Keratinocyte (primary cell): ENCODE data around the gene KRTAP3-3. TPM values are rescaled to one million over a fixed set of nuclear protein-coding genes. Genes with fewer than 3 reads are reported as not detected.

Experiments used
- DNase-seq: peaks from one replicate; pipeline ENCODE4 v3.0.0-alpha.2; 2011; ENCODE audit warnings: low read depth, missing footprints, low spot score
- FAIRE-seq: peaks from 2 replicates; lab custom pipeline; 2011; peaks lifted over from hg19 to GRCh38; lab: Jason Lieb, UNC
- H2AFZ ChIP-seq: 2 replicates; pipeline ENCODE4 v1.6.0; 2012; ENCODE audit warnings: low read length, control low read depth, inconsistent platforms; ENCODE audit not compliant: control insufficient read depth
- H3K27ac ChIP-seq: 2 replicates; pipeline ENCODE4 v1.5.1; 2011; ENCODE audit warnings: low read length; ENCODE audit not compliant: control insufficient read depth, insufficient read depth
- H3K27me3 ChIP-seq: 3 replicates; pipeline ENCODE4 v1.6.0; 2011; ENCODE audit warnings: low read length; ENCODE audit not compliant: control insufficient read depth, insufficient read depth; ENCODE audit errors: extremely low read depth
- H3K36me3 ChIP-seq, 2 experiments: 2 replicates in 1 of 2; 3 replicates in 1 of 2; pipeline ENCODE4 v1.5.1; 2011; ENCODE audit warnings: low read length in 2 of 2, mild to moderate bottlenecking in 1 of 2; ENCODE audit not compliant: control insufficient read depth in 2 of 2, insufficient read depth in 2 of 2; ENCODE audit errors: extremely low read depth in 1 of 2
- H3K4me1 ChIP-seq: 3 replicates; pipeline ENCODE4 v1.5.1; 2011; ENCODE audit warnings: low read length; ENCODE audit not compliant: control insufficient read depth, insufficient read depth; ENCODE audit errors: extremely low read depth
- H3K4me2 ChIP-seq: 3 replicates; pipeline ENCODE4 v1.6.0; 2011; ENCODE audit warnings: low read depth, low read length; ENCODE audit not compliant: control insufficient read depth, insufficient read depth; ENCODE audit errors: extremely low read depth
- H3K4me3 ChIP-seq, 3 experiments: fragments of 200-600 bp in 1 of 3; sonication (generic) in 1 of 3; 2 replicates in 2 of 3; 3 replicates in 1 of 3; pipeline ENCODE4 v1.5.1; 2011 to 2016; ENCODE audit warnings: low read length in 3 of 3, mild to moderate bottlenecking in 3 of 3, control low read depth in 2 of 3, inconsistent platforms in 1 of 3, low read depth in 1 of 3, mixed read lengths in 1 of 3, mixed run types in 1 of 3, moderate library complexity in 1 of 3; ENCODE audit not compliant: control insufficient read depth in 2 of 3, insufficient read depth in 2 of 3; ENCODE audit errors: extremely low read depth in 1 of 3
- H3K79me2 ChIP-seq: 2 replicates; pipeline ENCODE4 v1.6.0; 2012; ENCODE audit warnings: low read length; ENCODE audit not compliant: control insufficient read depth, insufficient read depth
- H3K9ac ChIP-seq: 3 replicates; pipeline ENCODE4 v1.6.0; 2011; ENCODE audit warnings: low read length; ENCODE audit not compliant: control insufficient read depth, insufficient read depth; ENCODE audit errors: extremely low read depth
- H3K9me1 ChIP-seq: 3 replicates; pipeline ENCODE4 v1.6.0; 2011; ENCODE audit warnings: low read length; ENCODE audit not compliant: control insufficient read depth, insufficient read depth; ENCODE audit errors: extremely low read depth
- H3K9me3 ChIP-seq: 2 replicates; pipeline ENCODE4 v1.5.1; 2012; ENCODE audit warnings: low read depth, low read length; ENCODE audit not compliant: control insufficient read depth
- H4K20me1 ChIP-seq: 3 replicates; pipeline ENCODE4 v1.6.0; 2011; ENCODE audit warnings: low read length; ENCODE audit not compliant: control insufficient read depth, insufficient read depth; ENCODE audit errors: extremely low read depth
- CTCF ChIP-seq, 3 experiments: IDR thresholded peaks in 1 of 3; conservative IDR thresholded peaks in 1 of 3; optimal IDR thresholded peaks in 1 of 3; 2 replicates in 2 of 3; 3 replicates in 1 of 3; pipeline versions ENCODE3 to v1.5.1; 2011; ENCODE audit warnings: low read length in 3 of 3, mild to moderate bottlenecking in 3 of 3, moderate library complexity in 2 of 3, control low read depth in 1 of 3, inconsistent platforms in 1 of 3; ENCODE audit not compliant: insufficient read depth in 2 of 3; ENCODE audit errors: extremely low read depth in 1 of 3
- EZH2 ChIP-seq: IDR thresholded peaks from one replicate; pipeline ENCODE4 v1.6.1; 2012; ENCODE audit warnings: inconsistent platforms, mild to moderate bottlenecking, low read length, moderate library complexity
- dilution Hi-C: fragments of 300-500 bp; cut with MboI; formaldehyde crosslinking; loops from one replicate; pipeline ENCODE4 v1.7.0; 2020; ENCODE audit warnings: low sequenced_read_pairs; ENCODE audit not compliant: extremely low pct_ligation_motif_present
- polyA plus RNA-seq, 5 experiments: library from polyadenylated mRNA; depleted of rRNA in 3 of 5; stranded (reverse) in 3 of 5; stranded (forward) in 1 of 5; unstranded in 1 of 5; fragments of >200 nt; gene quantifications; 1 replicate in 1 of 5; 2 replicates in 3 of 5; 3 replicates in 1 of 5; pipeline versions ENCODE4 v1.2.1 to v1.2.3, GENCODE V29; 2011 to 2012; ENCODE audit warnings: missing spikeins in 2 of 5, low read depth in 1 of 5, low replicate concordance in 1 of 5

The KRTAP3-3 gene
- polyA plus RNA-seq, 1 donor (not counting 4 experiments of a cell fraction or from before 2014, with no cell fraction given) = not detected

- H2AFZ ChIP-seq = no peak overlapping the region
- H3K9ac ChIP-seq = no peak overlapping the region
- H3K79me2 ChIP-seq = no peaks in the 10 kb centered on the region
- no peaks in the 10 kb centered on the region for H4K20me1 ChIP-seq
- dilution Hi-C loops = no loop called here
- no peak overlapping the region for H3K4me3 ChIP-seq
- no peaks in the 10 kb centered on the region for H3K36me3 ChIP-seq
- no peak for TF ChIP-seq CTCF (optimal IDR thresholded peaks at IDR 0.05 in 1 of 3, IDR thresholded peaks at IDR 0.05 in 1 of 3, conservative IDR thresholded peaks at IDR 0.05 in 1 of 3; ENCODE audit: extremely low read depth in 1 of 3, insufficient read depth in 2 of 3, low read length in 3 of 3)
- no peak for TF ChIP-seq EZH2
- H3K27me3 ChIP-seq = no peaks in the 10 kb centered on the region
- DNase-seq (no peak), FAIRE-seq (no peak)
- no peaks in the 10 kb centered on the region for H3K4me1 ChIP-seq
- H3K9me3 ChIP-seq = no peaks in the 10 kb centered on the region
- no peaks in the 10 kb centered on the region for H3K9me1 ChIP-seq
- H3K27ac ChIP-seq = no peak overlapping the region
- no peak overlapping the region for H3K4me2 ChIP-seq
These were observed 1.3 kb downstream of the KRTAP3-3 start for GRCh38 chr17:40992666-40993065.

GRCh38 chr17:40986920-40987319, 7.0 kb downstream of the KRTAP3-3 start:
- TF ChIP-seq EZH2 = no peak
- peak in 1 of 3 experiments; percentile 29 for TF ChIP-seq CTCF (optimal IDR thresholded peaks at IDR 0.05 in 1 of 3, IDR thresholded peaks at IDR 0.05 in 1 of 3, conservative IDR thresholded peaks at IDR 0.05 in 1 of 3; ENCODE audit: extremely low read depth in 1 of 3, insufficient read depth in 2 of 3, low read length in 3 of 3)
- H3K9me3 ChIP-seq = no peaks in the 10 kb centered on the region
- no peaks in the 10 kb centered on the region for H3K9me1 ChIP-seq
- H2AFZ ChIP-seq = peak overlapping the region; percentile 78
- FAIRE-seq (peak; percentile 60), DNase-seq (no peak)
- peak overlapping the region; percentile 54 for H3K4me2 ChIP-seq
- no peaks in the 10 kb centered on the region for H3K79me2 ChIP-seq
- dilution Hi-C loops = no loop called here
- no peak overlapping the region for H3K4me3 ChIP-seq
- no peak overlapping the region for H3K9ac ChIP-seq
- no peaks in the 10 kb centered on the region for H3K27me3 ChIP-seq
- H3K36me3 ChIP-seq = no peaks in the 10 kb centered on the region
- H4K20me1 ChIP-seq = no peaks in the 10 kb centered on the region
- H3K27ac ChIP-seq = no peak overlapping the region
- H3K4me1 ChIP-seq = peaks cover 3% of the 10 kb centered on the region
